ENCODE data around the gene MAP2K1. TPM values are rescaled to one million over a fixed set of nuclear protein-coding genes. Genes with fewer than 3 reads are reported as not detected.

MAP2K1 gene
- total RNA-seq, 2 experiments from 2014 or later, result 33.8 to 34.7 TPM

- H3K27me3 Mint-ChIP-seq, result no peaks in the 10 kb centered on the region
- peak overlapping the region; percentile 35 for H3K27ac Mint-ChIP-seq
- peaks cover 22% of the 10 kb centered on the region for H3K36me3 Mint-ChIP-seq (ENCODE audit: low read depth)
- TF ChIP-seq CTCF (IDR thresholded peaks at IDR 0.05), result no peak
- Histone ChIP-seq H3K27ac (ENCODE audit: low read depth in 1 of 2, low read length in 2 of 2) (no peak overlapping the region), H3K27me3 (ENCODE audit: control insufficient read depth in 1 of 2, insufficient read depth in 2 of 2, low read length in 2 of 2) (no peaks in the 10 kb centered on the region), H3K4me1 (ENCODE audit: insufficient read depth, low read length) (peaks cover 58% of the 10 kb centered on the region), H3K4me3 (ENCODE audit: low read length) (no peak overlapping the region), H3K9me3 (ENCODE audit: control insufficient read depth in 1 of 2, insufficient read depth in 1 of 2, low read length in 2 of 2) (peaks cover 0 to 7% of the 10 kb centered on the region in 2 experiments), H3K36me3 (ENCODE audit: insufficient read depth, low read length) (peaks cover 6% of the 10 kb centered on the region)
- intact Hi-C loops (cut with DNase I, micrococcal nuclease), result loop anchor here in 1 of 2 experiments (2.0 kb wide), 1 partner anchor 16 kb away; no protein-coding TSS in a partner anchor
- ChIA-PET CTCF (interaction anchor here (0.5 to 1.2 kb wide), 2 partner anchors 11 to 99 kb away, joined by 3 read pairs; no protein-coding TSS in a partner anchor), POLR2A (interaction anchor here (0.7 to 3.4 kb wide), 6 partner anchors 8 to 94 kb away, joined by 3 to 15 read pairs (median 4); partner anchors contain the start of genes RPL4 and ZWILCH)
- H3K9me3 Mint-ChIP-seq, result peaks cover 5% of the 10 kb centered on the region
- peak; percentile 29 for ATAC-seq (ENCODE audit: poor library complexity)
- peaks cover 88% of the 10 kb centered on the region for H3K4me1 Mint-ChIP-seq (ENCODE audit: low read depth)
- H3K4me3 Mint-ChIP-seq, result peak overlapping the region; percentile 71
- DNase-seq, result peak in 3 of 14 experiments; percentile 20 to 55 (median 25)
Observed at GRCh38 chr15:66411190-66411589, 24.5 kb downstream of the MAP2K1 start.

GRCh38 chr15:66412220-66412619 is 25.5 kb downstream of the MAP2K1 start:
- H3K36me3 Mint-ChIP-seq (ENCODE audit: low read depth), result peaks cover 22% of the 10 kb centered on the region
- H3K27ac Mint-ChIP-seq, result no peak overlapping the region
- H3K27ac ChIP-seq (ENCODE audit: low read depth in 1 of 2, low read length in 2 of 2), result no peak overlapping the region
- ATAC-seq (ENCODE audit: poor library complexity), result no peak
- peaks cover 88% of the 10 kb centered on the region for H3K4me1 Mint-ChIP-seq (ENCODE audit: low read depth)
- peaks cover 6% of the 10 kb centered on the region for H3K36me3 ChIP-seq (ENCODE audit: insufficient read depth, low read length)
- H3K27me3 Mint-ChIP-seq, result no peaks in the 10 kb centered on the region
- intact Hi-C loops (cut with DNase I, micrococcal nuclease), result no loop called here
- no peak for DNase-seq
- peaks cover 55% of the 10 kb centered on the region for H3K4me1 ChIP-seq (ENCODE audit: insufficient read depth, low read length)
- CTCF ChIA-PET, result interaction anchor here (1.2 to 2.5 kb wide), 2 partner anchors 8 to 12 kb away, joined by 3 to 7 read pairs; no protein-coding TSS in a partner anchor
- H3K4me3 Mint-ChIP-seq, result peak overlapping the region; percentile 40
- H3K27me3 ChIP-seq (ENCODE audit: control insufficient read depth in 1 of 2, insufficient read depth in 2 of 2, low read length in 2 of 2), result no peaks in the 10 kb centered on the region
- POLR2A ChIA-PET, result interaction anchor here (1.1 to 3.4 kb wide), 4 partner anchors 9 to 118 kb away, joined by 3 to 15 read pairs (median 7); no protein-coding TSS in a partner anchor
- H3K4me3 ChIP-seq (ENCODE audit: low read length), result no peak overlapping the region
- peaks cover 0 to 7% of the 10 kb centered on the region in 2 experiments for H3K9me3 ChIP-seq (ENCODE audit: control insufficient read depth in 1 of 2, insufficient read depth in 1 of 2, low read length in 2 of 2)
- no peak for TF ChIP-seq CTCF (IDR thresholded peaks at IDR 0.05)
- H3K9me3 Mint-ChIP-seq, result peaks cover 5% of the 10 kb centered on the region

- Mint-ChIP-seq H3K27me3 (no peaks in the 10 kb centered on the region), H3K4me1 (ENCODE audit: low read depth) (peaks cover 84% of the 10 kb centered on the region), H3K4me3 (peak overlapping the region; percentile 40), H3K36me3 (ENCODE audit: low read depth) (peaks cover 22% of the 10 kb centered on the region), H3K9me3 (peaks cover 5% of the 10 kb centered on the region), H3K27ac (no peak overlapping the region)
- Histone ChIP-seq H3K4me3 (ENCODE audit: low read length) (no peak overlapping the region), H3K36me3 (ENCODE audit: insufficient read depth, low read length) (peaks cover 6% of the 10 kb centered on the region), H3K4me1 (ENCODE audit: insufficient read depth, low read length) (peaks cover 49% of the 10 kb centered on the region), H3K27ac (ENCODE audit: low read depth in 1 of 2, low read length in 2 of 2) (no peak overlapping the region), H3K27me3 (ENCODE audit: control insufficient read depth in 1 of 2, insufficient read depth in 2 of 2, low read length in 2 of 2) (no peaks in the 10 kb centered on the region), H3K9me3 (ENCODE audit: control insufficient read depth in 1 of 2, insufficient read depth in 1 of 2, low read length in 2 of 2) (peaks cover 0 to 7% of the 10 kb centered on the region in 2 experiments)
- TF ChIP-seq CTCF (IDR thresholded peaks at IDR 0.05), result no peak
- ChIA-PET CTCF (interaction anchor here (1.2 to 2.5 kb wide), 2 partner anchors 9 to 27 kb away, joined by 3 to 7 read pairs; no protein-coding TSS in a partner anchor), POLR2A (interaction anchor here (1.7 to 3.4 kb wide), 2 partner anchors 13 to 28 kb away, joined by 6 to 15 read pairs; no protein-coding TSS in a partner anchor)
- peak in 1 of 14 experiments; percentile 17 for DNase-seq
- intact Hi-C loops (cut with DNase I, micrococcal nuclease), result no loop called here
- ATAC-seq (ENCODE audit: poor library complexity), result no peak
Observed at GRCh38 chr15:66413579-66413978, 26.9 kb downstream of the MAP2K1 start.

All from CD4-positive, alpha-beta T cell (primary cell).